HCT116 (cell line): ENCODE measurements around the gene PPDPF. TPM values are rescaled to one million over a fixed set of nuclear protein-coding genes. Genes with fewer than 3 reads are reported as not detected.
"Not testable (repeated sequence)": the region's sequence is repeated elsewhere in the genome, so short reads cannot be mapped to it uniquely, and the experiment has no call there.

Source experiments
- ATAC-seq: fragments of 200-7000 bp; cut with Tn5 transposase; 2 replicates; pipeline ENCODE4 v1.9.1; 2020; ENCODE audit warnings: mild to moderate bottlenecking, moderate library complexity
- BruUV-seq: library from RNA; stranded (reverse); fragments of 400-500 nt; replicated peaks from 2 replicates; lab custom pipeline; 2021; lab: Mats Ljungman, UMichigan
- CTCF ChIA-PET: fragments of 300-600 bp; sonication (Branson Sonifier 250); formaldehyde crosslinking; loops from one replicate; lab custom pipeline; 2021; ENCODE audit warnings: antibody characterized with exemption; lab: Charles Lee
- POLR2A ChIA-PET: fragments of 300-600, 350-600 bp; sonication (Branson Sonifier 250); formaldehyde crosslinking; loops from one replicate; lab custom pipeline; 2021; ENCODE audit warnings: antibody characterized with exemption; lab: Charles Lee
- RAD21 ChIA-PET, 2 experiments: fragments of 300-600 bp; sonication (Branson Sonifier 250); formaldehyde crosslinking; loops; one replicate each; lab custom pipeline; 2023; ENCODE audit warnings: low total read pairs in 2 of 2; ENCODE audit not compliant: uncharacterized antibody in 2 of 2, unreplicated experiment in 2 of 2, low non-redundant PET in 1 of 2; lab: Charles Lee
- DNase-seq: peaks from one replicate; pipeline ENCODE4 v3.0.0-alpha.2; 2010; ENCODE audit warnings: low read depth, low spot score
- H2AFZ ChIP-seq: fragments of 200-600 bp; shearing (Covaris generic), sonication (generic); 2 replicates; pipeline ENCODE4 v1.6.1; 2017; ENCODE audit warnings: low read depth, mixed run types, mixed read lengths, antibody characterized with exemption, low read length; ENCODE audit not compliant: poor library complexity, severe bottlenecking
- H3K27ac ChIP-seq: 2 replicates; pipeline ENCODE4 v1.5.1; 2012; ENCODE audit warnings: low read depth, low read length
- H3K27me3 ChIP-seq: fragments of 200-600 bp; sonication (generic); 2 replicates; pipeline ENCODE4 v1.6.1; 2016; ENCODE audit warnings: mixed run types, low read length, mixed read lengths; ENCODE audit not compliant: insufficient read depth
- H3K36me3 ChIP-seq, 2 experiments: fragments of 200-500 bp in 1 of 2; fragments of 200-600 bp in 1 of 2; sonication (Bioruptor generic) in 1 of 2; sonication (generic) in 1 of 2; 2 replicates each; pipeline versions ENCODE4 v1.5.1 to v1.6.1; 2014 to 2016; ENCODE audit warnings: low read length in 2 of 2, inconsistent platforms in 1 of 2, mixed read lengths in 1 of 2, mixed run types in 1 of 2; ENCODE audit not compliant: insufficient read depth in 2 of 2, control insufficient read depth in 1 of 2
- H3K4me1 ChIP-seq, 2 experiments: fragments of 200-600 bp in 1 of 2; sonication (generic) in 1 of 2; 2 replicates each; pipeline versions ENCODE4 v1.5.1 to v1.6.1; 2012 to 2017; ENCODE audit warnings: low read length in 2 of 2, inconsistent platforms in 1 of 2, mild to moderate bottlenecking in 1 of 2, mixed read lengths in 1 of 2, mixed run types in 1 of 2, moderate library complexity in 1 of 2; ENCODE audit not compliant: insufficient read depth in 2 of 2, control insufficient read depth in 1 of 2
- H3K4me2 ChIP-seq: fragments of 200-600 bp; sonication (generic); 2 replicates; pipeline ENCODE4 v1.6.1; 2017; ENCODE audit warnings: mixed run types, low read length, mixed read lengths
- H3K4me3 ChIP-seq, 2 experiments: fragments of 200-600 bp in 1 of 2; sonication (generic) in 1 of 2; replicated peaks in 1 of 2; 2 replicates each; pipeline ENCODE4 v1.5.1; 2011 to 2016; ENCODE audit warnings: low read length in 2 of 2, control low read depth in 1 of 2, low read depth in 1 of 2, mild to moderate bottlenecking in 1 of 2, mixed read lengths in 1 of 2, mixed run types in 1 of 2
- H3K79me2 ChIP-seq: fragments of 200-600 bp; sonication (generic); 2 replicates; pipeline ENCODE4 v1.6.1; 2017; ENCODE audit warnings: mild to moderate bottlenecking, mixed run types, low read length, moderate library complexity, mixed read lengths; ENCODE audit not compliant: insufficient read depth
- H3K9ac ChIP-seq: fragments of 200-600 bp; sonication (generic); 2 replicates; pipeline ENCODE4 v1.6.1; 2016; ENCODE audit warnings: low read length, mixed read lengths
- H3K9me2 ChIP-seq: fragments of 200-600 bp; sonication (generic), shearing (Covaris generic); 2 replicates; pipeline ENCODE4 v1.6.1; 2017; ENCODE audit warnings: mixed run types, mild to moderate bottlenecking, moderate library complexity; ENCODE audit not compliant: insufficient read depth
- H3K9me3 ChIP-seq, 2 experiments: fragments of 200-500 bp in 1 of 2; fragments of 200-600 bp in 1 of 2; sonication (Bioruptor generic) in 1 of 2; sonication (generic) in 1 of 2; 2 replicates each; pipeline ENCODE4 v1.6.1; 2014 to 2017; ENCODE audit warnings: low read length in 2 of 2, mixed read lengths in 2 of 2, inconsistent platforms in 1 of 2, low read depth in 1 of 2, mild to moderate bottlenecking in 1 of 2, mixed run types in 1 of 2, moderate library complexity in 1 of 2; ENCODE audit not compliant: control insufficient read depth in 1 of 2, insufficient read depth in 1 of 2
- H4K20me1 ChIP-seq: fragments of 200-600 bp; sonication (generic), shearing (Covaris generic); 2 replicates; pipeline ENCODE4 v1.6.1; 2017; ENCODE audit warnings: mixed run types, mild to moderate bottlenecking, moderate library complexity; ENCODE audit not compliant: insufficient read depth
- POLR2AphosphoS5 ChIP-seq: IDR thresholded peaks from 2 replicates; pipeline ENCODE4 v1.6.1; 2011; ENCODE audit warnings: mild to moderate bottlenecking, low read depth, low read length, moderate library complexity
- SP1 ChIP-seq: IDR thresholded peaks from 2 replicates; pipeline ENCODE4 v1.6.1; 2012; ENCODE audit warnings: low read depth
- intact Hi-C: fragments of 100-400 bp; cut with micrococcal nuclease; formaldehyde crosslinking; loops from 2 replicates; pipeline ENCODE4 v1.10.0; 2022
- total RNA-seq: library from RNA; stranded (reverse); gene quantifications from one replicate; pipeline ENCODE4 v1.2.1, GENCODE V29; 2021; ENCODE audit not compliant: unreplicated experiment

PPDPF gene
- total RNA-seq, 1 experiment from 2014 or later = 346 TPM

- no peaks in the 10 kb centered on the region for H3K9me2 ChIP-seq
- H3K4me1 ChIP-seq = peaks cover 12 to 23% of the 10 kb centered on the region in 2 experiments
- H3K9me3 ChIP-seq = no peaks in the 10 kb centered on the region
- H3K4me2 ChIP-seq = no peak overlapping the region
- no peaks in the 10 kb centered on the region for H4K20me1 ChIP-seq
- ATAC-seq (no peak), DNase-seq (no peak)
- no peak overlapping the region for H3K4me3 ChIP-seq
- TF ChIP-seq POLR2AphosphoS5 (peak; percentile 15; the same call in 1 of the 2 replicates), SP1 (no peak)
- H3K27me3 ChIP-seq = no peaks in the 10 kb centered on the region
- RAD21 ChIA-PET = no interaction called here
- no peak overlapping the region for H2AFZ ChIP-seq
- H3K36me3 ChIP-seq = no peaks in the 10 kb centered on the region
- no peak overlapping the region for H3K9ac ChIP-seq
- H3K27ac ChIP-seq = no peak overlapping the region
- H3K79me2 ChIP-seq = peaks cover 4% of the 10 kb centered on the region; the same call in 1 of the 2 replicates
- POLR2A ChIA-PET = interaction anchor here (0.6 kb wide), 1 partner anchor 332 kb away, joined by 3 read pairs; no protein-coding TSS in a partner anchor
- BruUV-seq = no TSS peak
- intact Hi-C loops = loop anchor here (10.0 kb wide), 1 partner anchor 54 kb away; the partner anchor contains the start of gene GMEB2
- CTCF ChIA-PET = no interaction called here
These were observed 49.9 kb downstream of the PPDPF start for GRCh38 chr20:63570281-63571086.

DNA sequence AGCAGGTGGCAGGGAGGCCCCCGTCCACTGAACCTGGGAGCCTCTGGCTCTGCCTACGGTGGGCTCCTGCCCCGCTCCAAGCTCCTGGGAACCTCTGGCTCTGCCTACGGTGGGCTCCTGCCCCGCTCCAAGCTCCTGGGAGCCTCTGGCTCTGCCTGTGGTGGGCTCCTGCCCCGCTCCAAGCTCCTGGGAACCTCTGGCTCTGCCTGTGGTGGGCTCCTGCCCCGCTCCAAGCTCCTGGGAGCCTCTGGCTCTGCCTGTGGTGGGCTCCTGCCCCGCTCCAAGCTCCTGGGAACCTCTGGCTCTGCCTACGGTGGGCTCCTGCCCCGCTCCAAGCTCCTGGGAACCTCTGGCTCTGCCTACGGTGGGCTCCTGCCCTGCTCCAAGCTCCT is 50.5 kb downstream of the PPDPF start:
- POLR2A ChIA-PET, CTCF ChIA-PET, RAD21 ChIA-PET: not testable (repeated sequence)

More for the DNA sequence above, 50.5 kb downstream of the PPDPF start:
- not testable (repeated sequence) for H2AFZ ChIP-seq, H3K27ac ChIP-seq, H3K27me3 ChIP-seq, ATAC-seq, H3K9me2 ChIP-seq, BruUV-seq, H3K79me2 ChIP-seq, H3K4me3 ChIP-seq, H3K9me3 ChIP-seq, H3K36me3 ChIP-seq, H3K9ac ChIP-seq, DNase-seq, H4K20me1 ChIP-seq, H3K4me2 ChIP-seq
- intact Hi-C loops = loop anchor here (10.0 kb wide), 1 partner anchor 54 kb away; the partner anchor contains the start of gene GMEB2
- peaks cover 12 to 27% of the 10 kb centered on the region in 2 experiments for H3K4me1 ChIP-seq

Other genes with a start within 250 kb of the PPDPF start
- 94.4 TPM for gene ARFGAP1, start 248.0 kb upstream of the PPDPF start, total RNA-seq
- 0.34 TPM for gene COL20A1, start 227.6 kb upstream of the PPDPF start, total RNA-seq
- not detected for gene CHRNA4, start 159.4 kb upstream of the PPDPF start, total RNA-seq
- gene KCNQ2, start 48.1 kb upstream of the PPDPF start, total RNA-seq = 86.5 TPM
- gene EEF1A2, start 21.7 kb upstream of the PPDPF start, total RNA-seq = 454 TPM
- gene PTK6, start 16.6 kb downstream of the PPDPF start, total RNA-seq = 6.7 TPM
- gene SRMS, start 27.0 kb downstream of the PPDPF start, total RNA-seq = 3.2 TPM
- 5.5 TPM for gene FNDC11, start 33.4 kb downstream of the PPDPF start, total RNA-seq
- gene HELZ2, start 53.5 kb downstream of the PPDPF start, total RNA-seq = 44.0 TPM
- 13.9 TPM for gene GMEB2, start 106.3 kb downstream of the PPDPF start, total RNA-seq
- 138 TPM for gene STMN3, start 132.7 kb downstream of the PPDPF start, total RNA-seq
- 58.0 TPM for gene RTEL1, start 137.5 kb downstream of the PPDPF start, total RNA-seq
- 147 TPM for gene TNFRSF6B, start 175.9 kb downstream of the PPDPF start, total RNA-seq
- gene ARFRP1, start 187.2 kb downstream of the PPDPF start, total RNA-seq = 53.7 TPM
- gene ZGPAT, start 187.3 kb downstream of the PPDPF start, total RNA-seq = 30.6 TPM
- gene LIME1, start 215.9 kb downstream of the PPDPF start, total RNA-seq = 27.4 TPM
- 121 TPM for gene SLC2A4RG, start 219.0 kb downstream of the PPDPF start, total RNA-seq